HepG2 (cell line): ENCODE results near the gene OTUD7B. TPM values are rescaled to one million over a fixed set of nuclear protein-coding genes. Genes with fewer than 3 reads are reported as not detected.

Experiments used
- ATAC-seq: fragments of 200-7000 bp; cut with Tn5 transposase; 3 replicates; pipeline ENCODE4 v1.9.1; 2020; ENCODE audit warnings: mild to moderate bottlenecking, moderate library complexity
- BruUV-seq: library from RNA; stranded (reverse); fragments of 400-500 nt; replicated peaks from 2 replicates; lab custom pipeline; 2021; lab: Mats Ljungman, UMichigan
- CTCF ChIA-PET: fragments of 300-600 bp; formaldehyde crosslinking; extraction: SDS; loops from one replicate; lab custom pipeline; 2021; ENCODE audit warnings: low total read pairs, inconsistent platforms, low intra/inter-chr PET ratio; lab: Yijun Ruan, JAX
- POLR2A ChIA-PET: fragments of 350-600 bp; sonication (Branson Sonifier 250); formaldehyde crosslinking; loops from one replicate; lab custom pipeline; 2020; ENCODE audit warnings: antibody characterized with exemption, inconsistent platforms; lab: Yijun Ruan, JAX
- DNase-seq: peaks from one replicate; pipeline ENCODE4 v3.0.0-alpha.2; 2015; ENCODE audit warnings: low spot score
- FAIRE-seq: peaks from 3 replicates; lab custom pipeline; 2011; peaks lifted over from hg19 to GRCh38; lab: Jason Lieb, UNC
- H2AFZ ChIP-seq: one replicate; pipeline ENCODE4 v1.6.1; 2011; ENCODE audit warnings: low read length, inconsistent platforms
- H3K27ac ChIP-seq: fragments of 300-600 bp; 3 replicates; pipeline ENCODE4 v1.8.0; 2011; ENCODE audit warnings: mixed run types, mild to moderate bottlenecking, mixed read lengths, low read length, inconsistent platforms; ENCODE audit not compliant: insufficient read depth; ENCODE audit errors: extremely low read length
- H3K27me3 ChIP-seq, 2 experiments: fragments of 200-600 bp in 1 of 2; 2 replicates in 1 of 2; 3 replicates in 1 of 2; pipeline versions ENCODE4 v1.6.0 to v1.8.0; 2011; ENCODE audit warnings: low read length in 2 of 2, mild to moderate bottlenecking in 2 of 2, moderate library complexity in 2 of 2, inconsistent platforms in 1 of 2; ENCODE audit not compliant: insufficient read depth in 2 of 2, control insufficient read depth in 1 of 2
- H3K36me3 ChIP-seq, 2 experiments: fragments of 200-600 bp in 1 of 2; replicated peaks in 1 of 2; 2 replicates in 1 of 2; 3 replicates in 1 of 2; pipeline versions ENCODE4 v1.5.1 to v1.8.0; 2011; ENCODE audit warnings: low read length in 2 of 2, inconsistent platforms in 1 of 2; ENCODE audit not compliant: insufficient read depth in 2 of 2, control insufficient read depth in 1 of 2
- H3K4me1 ChIP-seq: 2 replicates; pipeline ENCODE4 v1.5.1; 2012; ENCODE audit warnings: low read length, inconsistent platforms; ENCODE audit not compliant: insufficient read depth
- H3K4me2 ChIP-seq: 2 replicates; pipeline ENCODE4 v1.6.0; 2011; ENCODE audit warnings: low read depth, low read length, inconsistent platforms
- H3K4me3 ChIP-seq, 3 experiments: fragments of 200-600 bp in 1 of 3; sonication (generic), shearing (Covaris generic) in 1 of 3; replicated peaks in 1 of 3; 2 replicates each; pipeline ENCODE4 v1.5.1; 2011 to 2016; ENCODE audit warnings: low read length in 3 of 3, inconsistent platforms in 2 of 3, low read depth in 2 of 3, mild to moderate bottlenecking in 2 of 3, control low read depth in 1 of 3, mixed read lengths in 1 of 3; ENCODE audit not compliant: insufficient read depth in 1 of 3
- H3K79me2 ChIP-seq: one replicate; pipeline ENCODE4 v1.6.1; 2011; ENCODE audit warnings: low read length, inconsistent platforms; ENCODE audit not compliant: insufficient read depth
- H3K9ac ChIP-seq: 2 replicates; pipeline ENCODE4 v1.6.0; 2011; ENCODE audit warnings: mild to moderate bottlenecking, low read depth, low read length, inconsistent platforms; ENCODE audit not compliant: insufficient read depth
- H3K9me3 ChIP-seq: 2 replicates; pipeline ENCODE4 v1.5.1; 2012; ENCODE audit warnings: mild to moderate bottlenecking, low read length
- H4K20me1 ChIP-seq: 2 replicates; pipeline ENCODE4 v1.6.0; 2011; ENCODE audit warnings: inconsistent platforms, mild to moderate bottlenecking, low read length, moderate library complexity; ENCODE audit not compliant: insufficient read depth
- ARID4A ChIP-seq: sonication (generic); formaldehyde crosslinking; IDR thresholded peaks from 2 replicates; pipeline ENCODE4 v1.5.0; 2020; ENCODE audit warnings: mild to moderate bottlenecking, missing genetic modification reagents, borderline replicate concordance
- FOSL2 ChIP-seq: sonication (generic); formaldehyde crosslinking; IDR thresholded peaks from 2 replicates; pipeline ENCODE4 v1.4.0; 2020; ENCODE audit warnings: missing genetic modification reagents
- WGBS: methylation state at CpG from one replicate; pipeline ENCODE4 v1.1.6; 2017; ENCODE audit warnings: low lambda C conversion rate; 5-methylcytosine and 5-hydroxymethylcytosine counted together
- in situ Hi-C: cut with HindIII; loops from 2 replicates; pipeline ENCODE4 v1.10.0; 2017; ENCODE audit warnings: low pct_unique_long_range_greater_than_20kb; ENCODE audit not compliant: extremely low pct_ligation_motif_present
- intact Hi-C: fragments of 100-400 bp; cut with micrococcal nuclease; formaldehyde crosslinking; loops from one replicate; pipeline ENCODE4 v1.10.0; 2022; ENCODE audit not compliant: unreplicated experiment
- polyA plus RNA-seq, 8 experiments: library from polyadenylated mRNA; depleted of rRNA in 3 of 8; stranded (reverse) in 7 of 8; unstranded in 1 of 8; fragments of >200 nt; fragmentation: Illumina TruSeq in 4 of 8; extraction: Trizol in 4 of 8; gene quantifications; 2 replicates each; pipeline versions ENCODE4 v1.2.1 to v1.2.3, GENCODE V29; 2011 to 2016; ENCODE audit warnings: low read depth in 4 of 8, missing spikeins in 1 of 8, mixed read lengths in 1 of 8; ENCODE audit not compliant: insufficient read depth in 1 of 8
- total RNA-seq, 5 experiments: library from RNA; depleted of rRNA; stranded (reverse); fragments of >200 nt; fragmentation: Illumina TruSeq; extraction: Trizol; gene quantifications; 2 replicates each; pipeline ENCODE4 v1.2.3, GENCODE V29; 2016; ENCODE audit warnings: low read depth in 1 of 5

The OTUD7B gene
- total and polyA plus RNA-seq, 2 of the 13 experiments (the other 11 are each of a cell fraction or from before 2014, with no cell fraction given), result 5.1 to 11.2 TPM

DNA sequence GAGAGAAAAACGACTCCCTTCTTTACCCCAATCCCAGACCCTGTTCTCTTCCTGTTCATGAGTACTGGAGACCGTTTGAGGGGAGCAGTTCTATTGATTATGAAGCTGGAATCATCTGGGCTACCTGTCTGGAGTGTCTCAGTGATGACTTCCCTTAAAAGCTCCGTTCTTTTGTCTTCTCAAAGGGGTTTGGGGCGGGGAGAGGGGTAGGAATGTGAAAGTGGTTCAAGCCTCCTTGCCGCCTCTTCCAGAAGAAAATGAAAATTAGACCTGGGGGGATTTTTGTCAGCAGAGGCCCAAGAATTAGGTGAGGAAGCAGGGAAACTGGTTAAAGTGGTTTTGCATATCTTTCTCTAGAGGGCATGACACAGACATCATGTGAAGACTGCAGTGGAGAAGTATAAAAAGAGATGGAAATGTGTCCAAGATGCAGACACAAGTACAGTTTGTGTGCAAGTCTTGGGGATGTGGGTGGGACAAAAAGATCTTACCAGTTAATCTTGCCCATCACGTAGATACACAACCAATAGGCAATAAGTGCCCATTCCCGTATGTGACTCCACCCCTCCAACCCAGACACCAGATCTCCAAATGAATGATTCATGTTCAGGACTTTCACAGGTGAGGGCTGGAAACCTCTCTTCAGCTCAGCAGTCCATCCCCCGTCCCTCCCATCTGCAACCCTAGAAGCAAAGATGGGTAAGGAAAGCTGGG is 73.4 kb downstream of the OTUD7B start:
- H3K4me2 ChIP-seq, result peak overlapping the region; percentile 91
- intact Hi-C loops, result no loop called here
- TF ChIP-seq ARID4A (CRISPR knock-in tag) (no peak), FOSL2 (peak; percentile 29)
- ChIA-PET CTCF (no interaction called here), POLR2A (interaction anchor here (0.7 to 6.0 kb wide), 3 partner anchors 9 to 50 kb away, joined by 3 to 74 read pairs (median 5); a partner anchor contains a TSS)
- no peaks in the 10 kb centered on the region for H3K36me3 ChIP-seq
- H2AFZ ChIP-seq, result no peak overlapping the region
- peaks cover 54% of the 10 kb centered on the region for H3K4me1 ChIP-seq
- no peaks in the 10 kb centered on the region for H3K27me3 ChIP-seq
- no peaks in the 10 kb centered on the region for H3K79me2 ChIP-seq
- H3K4me3 ChIP-seq, result peak overlapping the region; percentile 37 to 59 (median 49); a peak in 3 of 6 replicates
- peak; percentile 41 for DNase-seq
- ATAC-seq, result 0 out of 3 replicates have a peak, but pooled peaks have one; percentile 4
- no peaks in the 10 kb centered on the region for H3K9me3 ChIP-seq
- no peak for FAIRE-seq
- in situ Hi-C loops, result no loop called here
- no peak overlapping the region for H3K27ac ChIP-seq
- 4% methylated on average over 8 of the region's 8 CpGs for WGBS
- no peaks in the 10 kb centered on the region for H4K20me1 ChIP-seq
- no TSS peak for BruUV-seq
- no peak overlapping the region for H3K9ac ChIP-seq
